GM19452 (cell line): ENCODE data around the gene PHYKPL.

Source experiments
- ATAC-seq: cut with Tn5 transposase; IDR thresholded peaks from one replicate; pipeline ENCODE4 v1.9.1; 2021; ENCODE audit not compliant: unreplicated experiment

PHYKPL gene

GRCh38 chr5:178224403-178224802, 8.2 kb downstream of the PHYKPL start:
- ATAC-seq = no peak

GRCh38 chr5:178223828-178224335, 8.7 kb downstream of the PHYKPL start:
- ATAC-seq = no peak

GRCh38 chr5:178223196-178223773, 9.3 kb downstream of the PHYKPL start:
- no peak for ATAC-seq

GRCh38 chr5:178222292-178222691, 10.3 kb downstream of the PHYKPL start:
- no peak for ATAC-seq

GRCh38 chr5:178221853-178222252, 10.7 kb downstream of the PHYKPL start:
- no peak for ATAC-seq

- no peak for ATAC-seq
Observed at GRCh38 chr5:178221282-178221681, 11.3 kb downstream of the PHYKPL start.

- ATAC-seq = no peak
Observed at GRCh38 chr5:178218827-178219226, 13.8 kb downstream of the PHYKPL start.

- ATAC-seq = no peak
Observed at GRCh38 chr5:178218237-178218776, 14.3 kb downstream of the PHYKPL start.

GRCh38 chr5:178216779-178217178, 15.8 kb downstream of the PHYKPL start:
- ATAC-seq = no peak

GRCh38 chr5:178216088-178216534, 16.5 kb downstream of the PHYKPL start:
- ATAC-seq = no peak

GRCh38 chr5:178215280-178216002, 17.2 kb downstream of the PHYKPL start:
- ATAC-seq = no peak

GRCh38 chr5:178214160-178214803, 18.3 kb downstream of the PHYKPL start:
- ATAC-seq = no peak

- no peak for ATAC-seq
Observed at GRCh38 chr5:178213748-178214151, 18.9 kb downstream of the PHYKPL start.

- no peak for ATAC-seq
Observed at GRCh38 chr5:178213003-178213461, 19.6 kb downstream of the PHYKPL start.

GRCh38 chr5:178212241-178213002, 20.2 kb downstream of the PHYKPL start:
- ATAC-seq = no peak

GRCh38 chr5:178211095-178212048, 21.2 kb downstream of the PHYKPL start:
- no peak for ATAC-seq

- no peak for ATAC-seq
Observed at GRCh38 chr5:178210686-178211085, 21.9 kb downstream of the PHYKPL start.

- no peak for ATAC-seq
Observed at GRCh38 chr5:178210073-178210535, 22.5 kb downstream of the PHYKPL start.

- ATAC-seq = no peak
Observed at GRCh38 chr5:178209334-178210072, 23.1 kb downstream of the PHYKPL start.
